ENCODE measurements around the gene BPIFB2. TPM values are rescaled to one million over a fixed set of nuclear protein-coding genes. Genes with fewer than 3 reads are reported as not detected.
A peak's percentile ranks its signal among the peaks of the same experiment; 100 is the strongest.

BPIFB2 gene
- total RNA-seq, 2 experiments from 2014 or later = not detected

GRCh38 chr20:32997431-32997830, 10.1 kb upstream of the BPIFB2 start:
- Mint-ChIP-seq H3K4me1 (peaks cover 7% of the 10 kb centered on the region), H3K9me3 (peaks cover 13% of the 10 kb centered on the region), H3K27ac (peak overlapping the region; percentile 35), H3K4me3 (no peak overlapping the region), H3K27me3 (peaks cover 2% of the 10 kb centered on the region), H3K36me3 (peaks cover 9% of the 10 kb centered on the region)
- POLR2A ChIA-PET = no interaction called here
- DNase-seq (no peak), ATAC-seq (ENCODE audit: low read depth) (no peak)

- Mint-ChIP-seq H3K4me3 (no peak overlapping the region), H3K4me1 (peaks cover 4% of the 10 kb centered on the region), H3K9me3 (peaks cover 10% of the 10 kb centered on the region), H3K36me3 (peaks cover 7% of the 10 kb centered on the region), H3K27ac (no peak overlapping the region), H3K27me3 (peaks cover 2% of the 10 kb centered on the region)
- no peak for ATAC-seq (ENCODE audit: low read depth)
- POLR2A ChIA-PET = no interaction called here
- no peak for DNase-seq
These were observed 7.8 kb upstream of the BPIFB2 start for GRCh38 chr20:32999603-33000250.

GRCh38 chr20:33000802-33001466, 6.6 kb upstream of the BPIFB2 start:
- H3K9me3 Mint-ChIP-seq = peaks cover 6% of the 10 kb centered on the region

GRCh38 chr20:33002087-33002808, 5.3 kb upstream of the BPIFB2 start:
- no peak for DNase-seq
- Mint-ChIP-seq H3K36me3 (peaks cover 4% of the 10 kb centered on the region), H3K27me3 (no peaks in the 10 kb centered on the region), H3K9me3 (peaks cover 3% of the 10 kb centered on the region), H3K27ac (peak overlapping the region; percentile 35), H3K4me1 (peaks cover 10% of the 10 kb centered on the region), H3K4me3 (no peak overlapping the region)
- no peak for ATAC-seq (ENCODE audit: low read depth)
- POLR2A ChIA-PET = no interaction called here

More at GRCh38 chr20:33000802-33001466, 6.6 kb upstream of the BPIFB2 start:
- no peaks in the 10 kb centered on the region for H3K27me3 Mint-ChIP-seq
- ATAC-seq (ENCODE audit: low read depth) = no peak
- no peak overlapping the region for H3K4me3 Mint-ChIP-seq
- POLR2A ChIA-PET = no interaction called here
- DNase-seq = no peak
- H3K27ac Mint-ChIP-seq = peak overlapping the region; percentile 30
- H3K36me3 Mint-ChIP-seq = peaks cover 6% of the 10 kb centered on the region
- peaks cover 7% of the 10 kb centered on the region for H3K4me1 Mint-ChIP-seq

- Mint-ChIP-seq H3K9me3 (peaks cover 3% of the 10 kb centered on the region), H3K27me3 (no peaks in the 10 kb centered on the region), H3K36me3 (peaks cover 4% of the 10 kb centered on the region), H3K4me3 (no peak within 1 kb of the TSS), H3K27ac (peak within 1 kb of the TSS; percentile 54), H3K4me1 (peaks cover 8% of the 10 kb centered on the region)
- POLR2A ChIA-PET = interaction anchor here (1.4 to 1.7 kb wide), 2 partner anchors 33 to 37 kb away, joined by 5 read pairs; no protein-coding TSS in a partner anchor
- no peak for DNase-seq
- no peak for ATAC-seq (ENCODE audit: low read depth)
These were observed 3.3 kb upstream of the BPIFB2 start, which contains the start of gene SUN5 for GRCh38 chr20:33004141-33004751. SUN5 (minus strand) TSS chr20:33004433; CDS start chr20:33004340, 93 bp downstream.

GRCh38 chr20:33005132-33005566, 2.4 kb upstream of the BPIFB2 start:
- no peak overlapping the region for H3K4me3 Mint-ChIP-seq
- POLR2A ChIA-PET = interaction anchor here (1.4 to 1.7 kb wide), 2 partner anchors 34 to 38 kb away, joined by 5 read pairs; no protein-coding TSS in a partner anchor
- ATAC-seq (ENCODE audit: low read depth) = no peak
- peak overlapping the region; percentile 54 for H3K27ac Mint-ChIP-seq
- no peak for DNase-seq
- peaks cover 3% of the 10 kb centered on the region for H3K9me3 Mint-ChIP-seq
- H3K36me3 Mint-ChIP-seq = peaks cover 4% of the 10 kb centered on the region
- H3K27me3 Mint-ChIP-seq = no peaks in the 10 kb centered on the region
- peaks cover 8% of the 10 kb centered on the region for H3K4me1 Mint-ChIP-seq

GRCh38 chr20:33005908-33006775, 1.4 kb upstream of the BPIFB2 start:
- H3K27me3 Mint-ChIP-seq = no peaks in the 10 kb centered on the region
- peaks cover 4% of the 10 kb centered on the region for H3K36me3 Mint-ChIP-seq
- H3K27ac Mint-ChIP-seq = no peak overlapping the region
- H3K4me3 Mint-ChIP-seq = no peak overlapping the region
- POLR2A ChIA-PET = interaction anchor here (1.7 kb wide), 1 partner anchor 35 kb away, joined by 5 read pairs; no protein-coding TSS in a partner anchor
- peaks cover 8% of the 10 kb centered on the region for H3K4me1 Mint-ChIP-seq
- ATAC-seq (ENCODE audit: low read depth) (no peak), DNase-seq (no peak)
- peaks cover 3% of the 10 kb centered on the region for H3K9me3 Mint-ChIP-seq

GRCh38 chr20:33006776-33007375, 628 bp upstream of the BPIFB2 start:
- Mint-ChIP-seq H3K36me3 (peaks cover 4% of the 10 kb centered on the region), H3K4me1 (peaks cover 8% of the 10 kb centered on the region), H3K27me3 (no peaks in the 10 kb centered on the region), H3K9me3 (peaks cover 3% of the 10 kb centered on the region), H3K4me3 (no peak overlapping the region), H3K27ac (no peak overlapping the region)
- POLR2A ChIA-PET = no interaction called here
- no peak for DNase-seq
- no peak for ATAC-seq (ENCODE audit: low read depth)

- H3K9me3 Mint-ChIP-seq = peaks cover 3% of the 10 kb centered on the region
- H3K4me1 Mint-ChIP-seq = peaks cover 5% of the 10 kb centered on the region
- no peaks in the 10 kb centered on the region for H3K27me3 Mint-ChIP-seq
- ATAC-seq (ENCODE audit: low read depth) (no peak), DNase-seq (no peak)
- H3K4me3 Mint-ChIP-seq = no peak overlapping the region
- peaks cover 4% of the 10 kb centered on the region for H3K36me3 Mint-ChIP-seq
- no peak overlapping the region for H3K27ac Mint-ChIP-seq
- POLR2A ChIA-PET = no interaction called here
These were observed 1.1 kb downstream of the BPIFB2 start for GRCh38 chr20:33008336-33009213.

- DNase-seq = no peak
- Mint-ChIP-seq H3K27me3 (no peaks in the 10 kb centered on the region), H3K4me1 (peaks cover 5% of the 10 kb centered on the region), H3K27ac (no peak overlapping the region), H3K9me3 (peaks cover 3% of the 10 kb centered on the region), H3K36me3 (peaks cover 4% of the 10 kb centered on the region), H3K4me3 (no peak overlapping the region)
- POLR2A ChIA-PET = no interaction called here
- no peak for ATAC-seq (ENCODE audit: low read depth)
These were observed 2.0 kb downstream of the BPIFB2 start for GRCh38 chr20:33009214-33010132.

GRCh38 chr20:33010133-33010504, 2.6 kb downstream of the BPIFB2 start:
- Mint-ChIP-seq H3K4me1 (peaks cover 5% of the 10 kb centered on the region), H3K9me3 (peaks cover 3% of the 10 kb centered on the region), H3K27ac (no peak overlapping the region), H3K27me3 (no peaks in the 10 kb centered on the region), H3K4me3 (no peak overlapping the region), H3K36me3 (peaks cover 4% of the 10 kb centered on the region)
- no peak for ATAC-seq (ENCODE audit: low read depth)
- POLR2A ChIA-PET = no interaction called here
- DNase-seq = no peak

All from activated naive CD8-positive, alpha-beta T cell treated with anti-CD3 and anti-CD28 coated beads, Interleukin-2, amount 10 ng/mL, durations not matched to agents 7 days and 5 days (primary cell).